ENCODE measurements around the gene TACR1.

The TACR1 gene

GRCh38 chr2:75087736-75088135 lies 111.6 kb downstream of the TACR1 start:
- H3K4me3 ChIP-seq (ENCODE audit: control insufficient read depth, low read depth, low read length) = no peak overlapping the region
- TF ChIP-seq CTCF (conservative IDR thresholded peaks at IDR 0.05; ENCODE audit: control insufficient read depth, insufficient read depth, low read depth, low read length) = no peak
- DNase-seq (ENCODE audit: low read depth) = no peak

DNA sequence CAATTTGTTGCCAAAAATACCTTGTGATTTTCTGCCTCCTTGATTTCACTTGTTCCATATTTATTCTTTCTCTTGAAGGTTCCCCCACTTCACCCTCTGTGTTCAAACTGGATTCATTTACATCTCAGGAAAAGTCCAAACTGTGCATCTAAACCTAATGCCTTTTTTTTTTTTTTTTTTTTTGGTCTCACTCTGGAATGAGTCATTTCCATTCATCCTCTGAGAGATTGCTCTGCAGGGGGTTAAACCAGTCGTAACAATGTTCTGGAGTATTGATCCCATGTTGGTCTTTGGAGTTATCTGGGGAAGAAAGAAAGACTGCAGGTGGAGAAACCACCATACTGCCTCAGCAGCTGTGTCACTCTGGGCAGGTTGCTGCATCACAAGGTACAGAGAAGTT lies 119.7 kb downstream of the TACR1 start:
- peak; percentile 25 for DNase-seq (ENCODE audit: low read depth)
- H3K4me3 ChIP-seq (ENCODE audit: control insufficient read depth, low read depth, low read length) = no peak overlapping the region
- TF ChIP-seq CTCF (conservative IDR thresholded peaks at IDR 0.05; ENCODE audit: control insufficient read depth, insufficient read depth, low read depth, low read length) = no peak

DNA sequence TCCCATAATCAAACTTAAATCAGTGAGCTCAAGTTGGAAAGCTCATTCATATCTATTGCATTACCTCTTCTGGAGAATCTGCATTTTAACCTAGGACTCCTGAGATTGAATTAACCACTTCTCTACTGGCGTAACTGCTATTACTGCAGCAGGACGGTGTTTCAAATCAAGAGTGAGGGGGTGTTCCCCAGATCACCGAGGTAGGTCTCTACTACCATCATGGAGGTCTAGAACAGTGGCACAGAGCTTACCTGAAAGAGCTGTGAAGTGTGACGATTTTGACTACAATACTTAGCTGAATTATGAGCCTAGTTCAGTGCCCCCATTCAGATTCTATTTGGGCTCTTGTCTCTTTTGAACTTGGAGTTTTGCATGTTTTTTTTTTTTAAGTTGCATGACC lies 121.4 kb downstream of the TACR1 start:
- DNase-seq (ENCODE audit: low read depth) = no peak
- TF ChIP-seq CTCF (conservative IDR thresholded peaks at IDR 0.05; ENCODE audit: control insufficient read depth, insufficient read depth, low read depth, low read length) = no peak
- H3K4me3 ChIP-seq (ENCODE audit: control insufficient read depth, low read depth, low read length) = no peak overlapping the region

DNA sequence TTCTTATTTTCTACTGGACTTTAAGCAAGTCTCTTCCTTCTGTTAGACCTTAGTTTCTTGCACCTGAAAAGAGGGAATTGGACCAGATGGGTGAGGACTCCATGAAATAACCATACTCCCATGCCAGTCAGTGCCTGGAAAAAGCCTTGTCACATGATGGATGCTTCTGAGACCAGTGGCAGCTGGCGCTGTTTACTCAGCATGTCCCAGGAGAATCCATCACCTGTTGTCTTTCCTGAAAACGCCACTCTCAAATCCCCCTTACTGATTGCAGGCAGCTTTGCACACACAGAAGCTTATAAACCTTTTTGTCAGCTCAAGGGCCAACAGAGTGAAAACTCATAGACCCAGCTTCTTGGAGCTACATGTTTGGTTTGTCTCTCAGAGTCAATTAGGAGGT lies 123.2 kb downstream of the TACR1 start:
- TF ChIP-seq CTCF (conservative IDR thresholded peaks at IDR 0.05; ENCODE audit: control insufficient read depth, insufficient read depth, low read depth, low read length) = no peak
- no peak overlapping the region for H3K4me3 ChIP-seq (ENCODE audit: control insufficient read depth, low read depth, low read length)
- no peak for DNase-seq (ENCODE audit: low read depth)

- H3K4me3 ChIP-seq (ENCODE audit: control insufficient read depth, low read depth, low read length) = no peak overlapping the region
- TF ChIP-seq CTCF (conservative IDR thresholded peaks at IDR 0.05; ENCODE audit: control insufficient read depth, insufficient read depth, low read depth, low read length) = no peak
- no peak for DNase-seq (ENCODE audit: low read depth)
Observed at GRCh38 chr2:75074708-75075107, 124.6 kb downstream of the TACR1 start.

- no peak for DNase-seq (ENCODE audit: low read depth)
- no peak for TF ChIP-seq CTCF (conservative IDR thresholded peaks at IDR 0.05; ENCODE audit: control insufficient read depth, insufficient read depth, low read depth, low read length)
- no peak overlapping the region for H3K4me3 ChIP-seq (ENCODE audit: control insufficient read depth, low read depth, low read length)
Observed at GRCh38 chr2:75074228-75074627, 125.1 kb downstream of the TACR1 start.

GRCh38 chr2:75071766-75072165 lies 127.6 kb downstream of the TACR1 start:
- DNase-seq (ENCODE audit: low read depth) = no peak

More at GRCh38 chr2:75071766-75072165, 127.6 kb downstream of the TACR1 start:
- no peak overlapping the region for H3K4me3 ChIP-seq (ENCODE audit: control insufficient read depth, low read depth, low read length)
- no peak for TF ChIP-seq CTCF (conservative IDR thresholded peaks at IDR 0.05; ENCODE audit: control insufficient read depth, insufficient read depth, low read depth, low read length)
